Measurements from ENCODE around the gene NBPF3.

DNA sequence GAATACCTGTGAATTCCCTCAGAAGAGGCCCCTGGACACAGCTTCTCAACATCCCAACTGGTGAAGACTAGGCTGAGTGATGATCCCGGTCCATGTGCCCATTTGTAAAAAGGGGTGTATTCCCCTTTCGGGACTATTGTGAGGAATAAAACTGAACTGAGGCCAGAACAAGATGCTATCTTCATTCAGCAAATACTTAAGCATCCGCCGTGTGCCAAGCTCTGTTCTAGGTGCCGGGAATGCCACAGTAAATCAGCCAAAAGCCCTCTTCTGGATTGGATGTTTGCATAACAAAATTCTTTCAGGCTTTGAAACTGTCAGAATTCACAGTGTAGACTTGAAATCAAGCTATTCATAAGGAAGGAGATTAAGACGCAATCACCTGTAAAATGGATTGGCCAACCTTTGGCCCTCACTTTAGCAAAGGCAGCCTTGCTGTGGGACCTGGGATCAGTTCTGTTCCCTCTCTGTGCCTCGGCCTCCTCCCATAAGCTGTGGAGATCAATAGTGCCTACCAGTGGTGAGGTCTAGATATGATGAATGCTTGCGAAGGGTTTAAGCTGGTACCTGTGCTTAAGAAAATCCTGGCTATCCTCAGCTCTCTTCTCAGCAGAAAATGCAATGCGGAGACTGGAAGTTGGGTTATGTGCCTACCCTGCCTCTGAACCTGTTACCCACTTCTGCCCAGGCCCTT, 71.1 kb downstream of the NBPF3 start:
- TF ChIP-seq, protein P1, sequence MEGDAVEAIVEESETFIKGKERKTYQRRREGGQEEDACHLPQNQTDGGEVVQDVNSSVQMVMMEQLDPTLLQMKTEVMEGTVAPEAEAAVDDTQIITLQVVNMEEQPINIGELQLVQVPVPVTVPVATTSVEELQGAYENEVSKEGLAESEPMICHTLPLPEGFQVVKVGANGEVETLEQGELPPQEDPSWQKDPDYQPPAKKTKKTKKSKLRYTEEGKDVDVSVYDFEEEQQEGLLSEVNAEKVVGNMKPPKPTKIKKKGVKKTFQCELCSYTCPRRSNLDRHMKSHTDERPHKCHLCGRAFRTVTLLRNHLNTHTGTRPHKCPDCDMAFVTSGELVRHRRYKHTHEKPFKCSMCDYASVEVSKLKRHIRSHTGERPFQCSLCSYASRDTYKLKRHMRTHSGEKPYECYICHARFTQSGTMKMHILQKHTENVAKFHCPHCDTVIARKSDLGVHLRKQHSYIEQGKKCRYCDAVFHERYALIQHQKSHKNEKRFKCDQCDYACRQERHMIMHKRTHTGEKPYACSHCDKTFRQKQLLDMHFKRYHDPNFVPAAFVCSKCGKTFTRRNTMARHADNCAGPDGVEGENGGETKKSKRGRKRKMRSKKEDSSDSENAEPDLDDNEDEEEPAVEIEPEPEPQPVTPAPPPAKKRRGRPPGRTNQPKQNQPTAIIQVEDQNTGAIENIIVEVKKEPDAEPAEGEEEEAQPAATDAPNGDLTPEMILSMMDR (IDR thresholded peaks at IDR 0.05) = no peak
- TF ChIP-seq POLR2A (IDR thresholded peaks at IDR 0.05) (no peak), POLR2AphosphoS5 (IDR thresholded peaks at IDR 0.05) (no peak), EP300 (IDR thresholded peaks at IDR 0.05) (no peak)
